Stomach (tissue), 4 donors: Measurements from ENCODE around the gene ELOVL5.

Source experiments
- POLR2A ChIP-seq, 4 donors: fragments of 450-650 bp; IDR thresholded peaks; one replicate each; pipeline ENCODE4 v1.6.1; 2016; ENCODE audit warnings: antibody characterized with exemption in 4 of 4, control low read depth in 2 of 4, mild to moderate bottlenecking in 1 of 4, moderate library complexity in 1 of 4
- POLR2AphosphoS5 ChIP-seq, 3 donors: sonication (generic); formaldehyde crosslinking; IDR thresholded peaks; one replicate each; pipeline ENCODE4 v1.6.1; 2016; ENCODE audit warnings: antibody characterized with exemption in 3 of 3
- TF ChIP-seq, protein P1 (sequence below), 7 experiments: fragments of 450-650 bp in 4 of 7; fragments of 200-600 bp in 3 of 7; sonication (generic) in 3 of 7; IDR thresholded peaks; one replicate each; pipeline ENCODE4 v1.5.1; 2016 to 2019; ENCODE audit warnings: antibody characterized with exemption in 7 of 7, control low read depth in 2 of 7, mild to moderate bottlenecking in 1 of 7

DNA sequence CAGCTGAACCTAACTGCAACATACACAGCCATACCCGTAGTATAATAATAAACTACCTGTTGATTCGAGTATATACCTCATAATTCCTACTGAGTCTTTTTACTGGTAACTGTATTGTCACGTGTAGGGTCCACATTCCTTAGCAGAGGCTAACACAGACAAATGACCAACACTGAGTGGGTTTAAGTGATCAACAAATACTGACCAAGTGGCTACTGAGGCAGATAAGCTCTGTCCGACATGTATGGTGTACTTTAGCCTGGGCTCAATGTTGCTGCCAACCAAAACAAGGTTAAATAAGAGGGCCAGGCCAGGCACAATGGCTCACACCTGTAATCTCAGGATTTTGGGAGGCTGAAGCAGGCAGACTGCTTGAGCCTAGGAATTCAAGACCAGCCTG is 12.7 kb downstream of the ELOVL5 start:
- TF ChIP-seq, protein P1, sequence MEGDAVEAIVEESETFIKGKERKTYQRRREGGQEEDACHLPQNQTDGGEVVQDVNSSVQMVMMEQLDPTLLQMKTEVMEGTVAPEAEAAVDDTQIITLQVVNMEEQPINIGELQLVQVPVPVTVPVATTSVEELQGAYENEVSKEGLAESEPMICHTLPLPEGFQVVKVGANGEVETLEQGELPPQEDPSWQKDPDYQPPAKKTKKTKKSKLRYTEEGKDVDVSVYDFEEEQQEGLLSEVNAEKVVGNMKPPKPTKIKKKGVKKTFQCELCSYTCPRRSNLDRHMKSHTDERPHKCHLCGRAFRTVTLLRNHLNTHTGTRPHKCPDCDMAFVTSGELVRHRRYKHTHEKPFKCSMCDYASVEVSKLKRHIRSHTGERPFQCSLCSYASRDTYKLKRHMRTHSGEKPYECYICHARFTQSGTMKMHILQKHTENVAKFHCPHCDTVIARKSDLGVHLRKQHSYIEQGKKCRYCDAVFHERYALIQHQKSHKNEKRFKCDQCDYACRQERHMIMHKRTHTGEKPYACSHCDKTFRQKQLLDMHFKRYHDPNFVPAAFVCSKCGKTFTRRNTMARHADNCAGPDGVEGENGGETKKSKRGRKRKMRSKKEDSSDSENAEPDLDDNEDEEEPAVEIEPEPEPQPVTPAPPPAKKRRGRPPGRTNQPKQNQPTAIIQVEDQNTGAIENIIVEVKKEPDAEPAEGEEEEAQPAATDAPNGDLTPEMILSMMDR (IDR thresholded peaks at IDR 0.05), result no peak
- no peak for TF ChIP-seq POLR2A (IDR thresholded peaks at IDR 0.05)
- no peak for TF ChIP-seq POLR2AphosphoS5 (IDR thresholded peaks at IDR 0.05)
